Right ventricle myocardium superior (tissue), 1 donor: ENCODE measurements around the gene KRT7. TPM values are rescaled to one million over a fixed set of nuclear protein-coding genes. Genes with fewer than 3 reads are reported as not detected.
A peak's percentile ranks its signal among the peaks of the same experiment; 100 is the strongest.

ENCODE experiments used
- ATAC-seq: fragments of 200-7000 bp; cut with Tn5 transposase; one replicate; pipeline ENCODE4 v1.9.1; 2020; ENCODE audit warnings: mild to moderate bottlenecking; ENCODE audit not compliant: poor library complexity
- DNase-seq: peaks from one replicate; pipeline ENCODE4 v3.0.0-alpha.2; 2020
- intact Hi-C: fragments of 100-400 bp; cut with DNase I; formaldehyde crosslinking; loops from one replicate; pipeline ENCODE4 v1.11.2; 2022
- long read RNA-seq: library from polyadenylated mRNA; unstranded; transcript quantifications from one replicate; pipeline ENCODE4 v2.0.0, GENCODE V29; 2021
- total RNA-seq: library from RNA; stranded (reverse); fragmentation: NEBNext Ultra II Directional; extraction: Animal tissue kit (Norgen Biotek cat#: 25700); gene quantifications from one replicate; pipeline ENCODE4 v1.2.1, GENCODE V29; 2021
- donor health status: DM: no; HTN: yes; CAD: no; lungs with severe emphysema.

KRT7 gene
- total RNA-seq, result 0.59 TPM
- long read RNA-seq, result 0 reads

DNA sequence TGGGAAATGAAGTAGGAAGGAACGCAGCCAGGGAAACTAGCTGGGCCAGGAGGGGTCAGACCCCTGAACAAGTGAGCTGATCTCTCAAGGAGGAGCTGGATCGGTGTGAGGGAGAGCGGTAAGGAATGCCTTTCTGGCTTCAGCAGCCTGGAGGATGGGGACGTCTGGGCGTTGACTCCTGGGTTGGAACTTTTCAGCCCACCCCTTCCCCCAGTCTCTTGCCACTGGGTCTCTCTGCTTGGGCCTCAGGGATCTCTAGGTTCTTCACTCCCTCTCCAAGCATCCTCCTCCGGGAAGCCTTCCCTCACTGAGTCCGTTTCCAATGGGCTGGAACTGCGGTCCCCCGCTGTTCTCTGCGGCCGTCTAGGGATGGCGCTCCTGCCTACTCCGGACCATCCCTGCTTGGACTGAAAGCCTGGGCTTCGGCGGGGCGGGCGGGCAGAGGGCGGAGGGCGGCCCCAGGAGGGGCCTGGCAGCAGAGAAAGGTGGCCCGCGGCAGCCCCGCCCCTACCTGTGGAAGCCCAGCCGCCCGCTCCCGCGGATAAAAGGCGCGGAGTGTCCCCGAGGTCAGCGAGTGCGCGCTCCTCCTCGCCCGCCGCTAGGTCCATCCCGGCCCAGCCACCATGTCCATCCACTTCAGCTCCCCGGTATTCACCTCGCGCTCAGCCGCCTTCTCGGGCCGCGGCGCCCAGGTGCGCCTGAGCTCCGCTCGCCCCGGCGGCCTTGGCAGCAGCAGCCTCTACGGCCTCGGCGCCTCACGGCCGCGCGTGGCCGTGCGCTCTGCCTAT is at the start of gene KRT7:
KRT7 (plus strand) TSS at position 570 of the 788 bp plus-strand sequence; CDS start at position 624, 54 bp downstream.
- intact Hi-C loops, result no loop called here
- DNase-seq, result no peak
- no peak for ATAC-seq

DNA sequence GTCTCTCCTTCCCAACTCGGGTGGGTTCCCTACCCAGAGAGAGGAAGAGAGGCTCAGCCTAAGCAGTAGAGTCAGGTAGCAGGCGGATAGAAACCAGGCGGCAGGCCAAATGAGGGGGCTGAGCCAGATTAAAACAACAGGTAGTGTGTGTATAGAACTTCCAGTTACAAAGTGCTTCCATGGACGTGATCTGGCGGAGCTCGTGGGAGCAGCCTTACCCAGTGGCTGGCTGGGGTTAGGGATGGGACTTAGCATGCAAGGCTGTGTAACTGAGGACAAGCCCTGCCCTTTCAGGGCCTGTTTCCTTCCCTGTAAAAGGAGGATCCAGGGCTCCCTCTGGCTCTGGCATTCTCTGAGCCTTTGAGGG is 49.5 kb upstream of the KRT7 start:
- intact Hi-C loops, result no loop called here
- ATAC-seq (no peak), DNase-seq (no peak)

DNA sequence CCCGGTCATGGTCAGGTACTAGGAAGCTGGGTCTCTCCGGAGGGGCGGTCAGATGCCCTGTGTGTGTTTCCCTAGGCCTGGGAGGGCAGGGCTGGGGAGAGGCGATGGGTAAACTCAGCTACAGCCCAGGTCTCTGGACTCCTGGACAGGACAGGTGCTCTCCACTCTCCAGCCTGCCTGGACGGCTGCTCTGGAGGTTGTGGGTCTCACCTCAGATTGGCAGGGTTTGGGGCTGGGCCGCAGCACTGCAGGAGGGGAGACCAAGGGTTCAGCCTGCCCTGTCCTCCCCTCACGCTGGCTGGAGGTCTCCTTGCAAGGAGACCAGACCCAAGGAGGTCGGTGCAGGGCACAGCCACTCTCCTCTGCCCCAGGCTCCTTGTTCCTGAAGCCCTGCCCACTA is 49.1 kb upstream of the KRT7 start:
- intact Hi-C loops, result no loop called here
- ATAC-seq (no peak), DNase-seq (no peak)

DNA sequence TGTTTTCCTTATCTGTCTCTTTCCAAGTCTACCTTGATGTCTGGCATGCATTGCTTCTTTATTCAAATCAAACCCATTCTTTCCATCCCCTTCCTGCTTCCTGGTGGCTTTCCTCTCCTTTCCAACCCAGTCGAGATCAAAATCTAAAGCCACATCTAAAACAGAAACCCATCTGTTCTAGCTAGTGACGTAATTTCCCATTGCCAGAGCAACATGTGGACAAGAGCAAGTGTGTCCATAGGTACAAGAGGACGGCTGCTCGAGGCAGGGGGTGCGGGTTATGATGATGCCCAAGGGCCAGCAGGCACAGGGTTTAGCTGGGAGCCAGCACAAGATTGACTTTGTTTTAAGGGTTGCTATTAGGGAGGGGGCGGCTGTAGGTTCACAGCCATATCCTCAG is 48.2 kb upstream of the KRT7 start:
- DNase-seq, result no peak
- intact Hi-C loops, result no loop called here
- ATAC-seq, result no peak

DNA sequence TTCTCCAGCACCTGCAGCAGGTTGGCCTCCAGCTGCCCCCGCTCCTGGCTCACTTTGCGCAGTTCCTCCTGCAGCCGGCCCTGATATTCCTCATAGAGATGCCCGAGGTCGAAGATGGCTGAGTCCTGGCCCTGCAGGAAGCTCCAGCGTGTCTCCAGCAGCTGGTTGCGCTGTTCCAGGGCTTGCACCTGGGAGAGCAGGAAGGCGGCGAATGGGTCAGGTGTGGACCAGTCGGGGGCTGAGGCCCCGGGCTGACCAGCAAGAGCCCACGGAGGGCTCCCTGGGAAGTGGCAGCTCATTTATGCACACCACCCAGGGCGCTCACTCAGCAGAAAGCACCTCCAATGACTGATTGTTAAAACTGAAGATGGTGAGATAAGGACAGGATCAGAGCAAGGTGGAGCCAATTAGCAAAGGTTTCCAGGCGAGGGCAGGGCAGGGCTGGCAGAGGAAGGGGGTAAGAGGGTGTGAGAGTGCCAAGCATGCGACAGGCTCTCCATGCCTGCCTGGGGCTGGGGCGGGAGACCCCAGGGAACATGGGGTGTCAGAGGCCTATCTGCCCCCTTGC is 47.6 kb upstream of the KRT7 start:
- no peak for ATAC-seq
- intact Hi-C loops, result no loop called here
- no peak for DNase-seq

DNA sequence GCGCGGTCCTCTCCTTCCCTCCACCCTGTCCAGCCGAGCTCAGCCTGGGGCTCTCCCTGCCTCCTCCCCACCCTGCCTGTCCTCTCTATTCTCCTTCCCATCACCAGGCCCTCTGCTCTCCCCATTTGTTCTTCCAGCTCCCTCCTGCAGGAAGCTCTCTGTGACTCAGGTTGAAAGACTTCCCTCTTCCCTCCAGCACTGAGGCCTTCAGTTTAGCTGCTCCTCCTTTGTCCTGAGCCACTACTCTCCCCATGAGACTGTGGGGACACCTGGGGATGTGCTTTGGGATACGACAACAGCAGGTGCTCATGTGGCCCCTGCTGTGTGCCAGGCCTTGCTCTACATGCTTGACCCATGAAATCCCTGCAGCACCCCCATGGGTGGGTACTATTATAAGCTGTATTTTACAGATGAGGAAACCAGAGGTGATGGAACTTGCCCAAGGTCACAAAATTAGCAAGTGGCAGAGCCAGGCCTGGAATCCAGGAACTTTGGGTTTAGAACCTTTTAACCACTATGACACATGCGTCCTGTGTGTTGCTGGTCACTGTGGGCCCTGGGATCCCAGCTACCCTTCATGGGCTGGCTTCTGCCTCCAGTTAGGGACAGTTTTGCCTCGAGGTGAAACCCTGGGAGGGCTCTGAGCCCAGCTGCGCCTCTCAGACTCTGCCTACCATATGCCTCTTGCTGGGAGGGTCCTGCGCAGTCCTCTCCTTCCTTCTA is 46.8 kb upstream of the KRT7 start:
- DNase-seq (no peak), ATAC-seq (no peak)
- intact Hi-C loops, result no loop called here

DNA sequence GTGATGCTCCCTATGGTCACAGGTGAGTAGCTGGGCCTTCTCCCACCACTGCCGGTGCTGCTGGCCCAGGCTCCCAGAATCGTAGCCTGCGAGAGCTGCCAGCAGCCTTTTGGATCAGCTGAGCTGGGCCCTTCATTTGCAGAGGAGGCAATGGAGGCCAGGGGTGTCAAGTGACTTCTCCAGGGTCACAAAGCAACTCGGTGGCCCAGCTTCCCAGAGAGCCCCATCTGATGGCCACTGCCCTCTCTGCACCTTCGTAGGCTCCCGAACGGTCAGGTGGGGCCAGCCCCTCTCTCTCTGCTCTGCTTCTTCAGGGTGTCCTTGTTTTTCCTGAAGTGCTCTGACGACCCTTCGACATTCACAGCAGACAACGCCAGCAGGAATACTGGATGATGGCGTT is 45.8 kb upstream of the KRT7 start:
- DNase-seq (no peak), ATAC-seq (no peak)
- intact Hi-C loops, result no loop called here

DNA sequence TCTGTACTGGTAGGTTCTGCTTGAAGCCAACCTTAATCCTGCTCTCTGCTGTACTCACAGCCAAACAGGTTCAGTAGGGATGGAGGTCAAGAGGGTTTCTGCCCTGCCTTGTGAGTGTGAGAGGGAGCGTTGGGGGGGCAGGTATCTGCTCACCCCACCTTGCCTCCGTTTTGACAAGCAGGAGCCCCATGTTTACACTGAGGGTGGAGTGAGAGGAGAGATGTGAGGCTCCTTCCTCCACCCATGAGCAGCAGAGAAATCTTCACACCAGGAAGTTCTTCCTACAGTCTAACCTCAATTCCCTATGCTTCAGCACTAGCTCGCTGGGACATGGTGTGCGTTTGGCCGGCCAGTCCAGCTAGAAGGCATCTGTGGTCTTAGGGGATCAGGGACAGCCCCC is 45.4 kb upstream of the KRT7 start:
- intact Hi-C loops, result no loop called here
- DNase-seq (no peak), ATAC-seq (no peak)

DNA sequence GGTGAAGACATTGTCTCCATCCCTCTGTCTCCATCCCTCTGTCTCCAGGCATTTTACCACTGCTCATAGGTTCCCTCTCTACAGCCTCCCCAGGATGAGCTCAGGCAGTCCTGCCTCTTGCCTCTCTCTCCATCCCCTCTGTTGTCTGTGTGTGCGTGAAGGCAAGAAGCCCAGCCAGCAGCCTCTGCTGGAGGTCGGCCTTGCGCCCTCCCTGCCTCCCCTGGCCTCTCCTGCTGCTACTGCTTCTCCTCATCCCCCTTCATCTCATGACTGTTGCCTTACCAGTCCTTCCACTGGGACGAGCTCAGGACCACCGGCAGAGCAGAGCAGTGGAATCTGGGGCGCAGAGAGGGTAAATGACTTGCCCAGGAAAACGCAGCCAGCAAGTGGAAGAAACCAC is 44.4 kb upstream of the KRT7 start:
- ATAC-seq, result no peak

DNA sequence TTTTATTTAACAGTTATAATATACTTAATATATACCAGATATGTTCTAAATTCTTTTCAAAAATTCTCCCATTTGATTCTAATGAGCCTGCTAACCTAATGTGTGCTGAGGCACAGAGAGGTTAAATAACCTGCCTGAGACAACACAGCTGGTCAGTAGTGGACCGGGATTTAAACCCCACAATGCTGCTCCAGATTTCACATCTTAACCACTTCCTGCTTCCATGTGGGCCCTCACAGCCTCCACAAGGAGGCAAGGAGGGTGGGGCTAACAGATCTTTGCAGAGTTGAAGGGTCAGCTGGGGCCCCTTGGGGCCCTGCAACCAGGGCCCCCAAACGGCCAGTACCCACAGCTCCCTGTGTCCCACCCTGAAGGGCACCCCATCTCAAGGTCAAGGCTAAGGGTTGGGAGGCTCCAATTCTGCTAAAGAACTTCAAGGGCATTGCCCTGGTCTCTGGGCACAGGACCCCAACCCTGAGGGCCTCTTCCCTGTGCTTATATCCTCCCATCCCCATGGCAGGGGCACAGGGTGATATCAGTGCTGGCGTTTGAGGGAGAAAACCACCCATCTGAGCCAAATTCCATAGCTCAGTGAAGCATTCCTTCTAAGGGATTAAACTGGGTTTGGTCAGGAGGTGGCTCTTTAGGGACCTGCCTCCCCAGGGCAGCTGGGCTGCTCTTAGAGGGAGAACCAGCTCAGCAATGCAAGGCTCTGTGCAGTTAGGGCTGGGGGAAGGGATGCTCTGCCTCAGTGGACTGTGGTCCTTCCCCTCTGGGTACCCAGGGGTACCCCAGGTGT is 43.5 kb upstream of the KRT7 start:
- intact Hi-C loops, result no loop called here
- DNase-seq (no peak), ATAC-seq (no peak)

More for the DNA sequence above, 44.4 kb upstream of the KRT7 start:
- intact Hi-C loops, result no loop called here
- DNase-seq, result no peak

DNA sequence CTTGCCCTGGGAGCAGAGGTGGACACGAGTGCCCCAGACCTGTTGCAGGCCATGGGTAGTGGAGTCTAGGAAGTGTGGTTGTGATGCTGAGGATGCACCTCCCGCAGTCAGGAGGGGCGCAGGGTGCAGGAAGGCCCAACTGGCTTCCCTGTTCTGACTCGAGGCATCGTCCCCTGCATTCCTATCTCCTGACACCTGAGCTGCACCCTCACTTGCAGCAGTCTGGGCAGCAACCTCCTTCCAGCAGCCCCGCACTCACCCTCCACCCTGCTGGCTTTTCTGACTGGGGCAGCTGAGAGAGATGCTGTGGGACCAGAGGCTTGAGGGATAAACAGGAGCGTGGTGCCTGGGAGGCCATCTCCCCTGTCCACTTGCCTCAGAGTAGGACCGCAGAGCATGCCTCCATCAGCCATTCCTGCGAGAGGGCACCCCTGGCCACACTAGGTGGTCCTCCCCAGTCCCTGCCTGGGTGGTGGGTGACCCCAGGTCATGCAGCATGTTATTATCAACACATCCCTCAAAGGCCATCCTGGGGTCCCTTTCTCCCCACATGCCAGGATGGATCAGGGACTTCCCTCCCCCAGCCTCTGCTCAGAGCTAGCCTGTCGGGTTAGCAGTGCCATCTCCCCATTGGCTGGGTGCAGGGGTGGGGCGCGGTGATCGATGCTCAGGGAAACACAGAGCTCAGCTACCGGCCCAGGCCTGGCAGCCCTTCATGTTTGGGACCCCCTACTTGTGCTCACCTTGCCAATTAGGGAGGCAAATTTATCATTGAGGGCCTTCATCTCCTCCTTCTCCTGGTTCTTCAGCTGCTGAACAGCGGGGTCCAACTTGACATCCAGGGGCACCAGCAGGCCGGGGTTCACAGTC is 41.9 kb upstream of the KRT7 start:
- ATAC-seq, result no peak
- intact Hi-C loops, result no loop called here
- no peak for DNase-seq

DNA sequence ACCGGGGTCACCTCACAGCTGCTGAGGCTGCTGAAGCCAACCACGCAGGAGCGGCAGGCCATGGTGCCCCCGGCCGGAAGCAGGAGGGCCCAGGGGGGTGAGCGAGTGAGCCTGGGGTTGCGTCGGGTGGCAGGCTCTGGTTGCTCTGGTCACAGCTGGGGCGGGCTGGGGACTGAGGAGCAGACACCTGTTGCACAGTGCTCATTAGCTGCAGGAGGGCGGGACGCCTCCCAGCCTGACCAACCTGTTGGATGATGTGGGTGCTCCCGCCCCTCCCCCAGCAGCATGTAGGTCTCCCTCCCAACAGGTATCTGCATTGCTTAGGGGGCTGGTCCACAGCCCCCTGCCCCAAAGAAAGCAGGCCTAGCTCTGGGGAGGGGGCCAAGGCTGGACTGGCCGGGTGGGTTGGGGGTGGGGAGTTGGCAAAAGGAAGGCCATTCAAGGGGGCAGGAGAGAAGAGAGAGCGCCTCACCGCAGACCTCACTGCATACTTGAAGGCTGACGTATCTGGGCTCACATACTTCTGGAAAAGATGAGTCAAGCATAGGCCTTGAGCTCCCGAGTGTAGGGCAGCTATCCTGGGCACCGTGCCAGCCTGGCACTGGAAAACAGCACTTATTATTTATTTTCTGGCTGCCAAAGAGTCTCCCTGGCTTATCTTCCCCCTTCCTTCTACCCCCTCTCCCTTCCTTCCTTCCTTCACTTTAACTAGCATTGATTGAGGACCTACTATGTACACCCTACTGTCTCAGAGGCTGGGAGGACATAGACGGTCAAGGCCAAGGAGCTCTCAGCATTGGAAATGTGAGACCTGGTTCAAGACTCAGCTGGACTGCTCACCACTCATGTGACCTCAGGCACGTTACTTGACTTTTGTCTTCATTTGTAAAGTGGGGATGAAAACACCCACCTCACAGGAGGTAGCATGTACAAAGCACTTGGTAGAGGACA is 40.9 kb upstream of the KRT7 start, which contains the start of gene KRT80:
KRT80 (minus strand) TSS at position 174 of the 951 bp plus-strand sequence; CDS start at position 62, 112 bp downstream.
- peak; percentile 90 for DNase-seq
- peak; percentile 91 for ATAC-seq
- intact Hi-C loops, result no loop called here

DNA sequence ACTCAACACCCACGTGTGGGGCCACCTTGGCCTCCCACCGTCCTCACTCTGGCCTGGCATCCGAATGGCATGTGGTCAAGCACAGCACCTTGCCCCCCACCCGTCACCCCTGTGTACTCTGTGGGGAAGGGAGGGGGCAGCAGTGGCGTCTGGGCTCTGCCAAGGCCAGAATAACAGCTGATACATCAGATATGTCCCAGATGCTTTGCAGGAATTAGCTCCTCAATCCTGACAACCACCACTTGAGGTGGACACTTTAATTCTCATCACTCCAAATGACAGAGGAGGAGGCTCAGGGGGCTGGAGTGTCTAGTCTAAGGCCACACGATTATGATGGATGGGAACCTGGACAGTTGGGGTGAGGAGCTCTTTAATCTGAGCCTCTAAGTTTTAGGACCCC is 39.5 kb upstream of the KRT7 start:
- ATAC-seq (no peak), DNase-seq (no peak)
- intact Hi-C loops, result no loop called here

DNA sequence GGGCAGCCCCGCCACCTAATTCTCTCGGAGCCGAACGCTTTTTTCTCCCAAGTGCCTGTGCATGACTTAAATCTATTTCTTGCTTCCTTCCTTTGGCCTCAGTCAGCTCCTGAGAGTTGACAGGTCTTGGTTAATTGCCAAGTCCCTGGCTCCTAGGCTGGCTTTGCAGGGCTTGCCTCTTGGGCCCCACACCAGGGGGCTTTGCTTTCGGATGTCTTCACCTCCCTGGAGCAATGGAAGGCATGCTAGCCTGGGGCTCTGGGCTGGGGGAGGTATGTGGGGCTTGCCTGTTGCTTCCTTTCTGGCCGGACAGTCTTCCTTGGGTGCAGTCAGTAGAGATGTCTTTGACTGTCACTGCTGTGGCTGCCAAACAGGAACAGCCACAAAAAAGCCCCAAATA is 39.1 kb upstream of the KRT7 start:
- DNase-seq (no peak), ATAC-seq (no peak)
- intact Hi-C loops, result no loop called here

DNA sequence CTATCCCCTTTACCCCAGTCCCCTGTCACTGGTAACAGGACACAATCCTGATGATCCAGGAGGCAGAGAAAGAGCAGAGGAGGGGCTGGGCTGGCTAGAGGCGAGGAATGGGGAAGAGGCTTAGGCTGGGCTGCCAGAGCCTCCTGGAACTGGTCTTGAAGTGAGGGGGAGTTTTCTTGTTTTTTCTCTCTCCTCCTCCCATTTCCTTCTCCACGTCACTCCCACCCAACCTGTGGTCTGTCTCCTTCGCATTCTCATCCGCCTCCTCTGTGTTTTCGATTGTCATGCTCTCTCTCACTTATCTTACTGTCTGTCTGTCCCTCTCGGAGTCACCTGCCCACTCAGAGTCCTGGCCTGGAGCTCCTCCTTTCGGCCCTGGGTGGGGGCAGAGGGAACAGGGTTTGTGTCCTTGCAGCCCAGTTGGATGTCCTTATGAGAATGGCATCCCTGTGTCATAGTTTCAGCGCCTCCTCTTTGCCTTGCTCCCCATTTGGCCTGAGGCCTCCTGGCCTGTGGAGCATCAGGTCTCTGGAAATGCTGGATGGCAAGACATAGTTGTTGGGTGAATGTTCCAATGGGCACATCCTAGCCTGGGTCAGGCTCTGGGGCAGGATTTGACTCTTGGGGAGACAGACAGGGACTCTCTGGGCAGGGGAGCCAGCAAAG is 37.8 kb upstream of the KRT7 start:
- DNase-seq (no peak), ATAC-seq (no peak)
- intact Hi-C loops, result no loop called here

DNA sequence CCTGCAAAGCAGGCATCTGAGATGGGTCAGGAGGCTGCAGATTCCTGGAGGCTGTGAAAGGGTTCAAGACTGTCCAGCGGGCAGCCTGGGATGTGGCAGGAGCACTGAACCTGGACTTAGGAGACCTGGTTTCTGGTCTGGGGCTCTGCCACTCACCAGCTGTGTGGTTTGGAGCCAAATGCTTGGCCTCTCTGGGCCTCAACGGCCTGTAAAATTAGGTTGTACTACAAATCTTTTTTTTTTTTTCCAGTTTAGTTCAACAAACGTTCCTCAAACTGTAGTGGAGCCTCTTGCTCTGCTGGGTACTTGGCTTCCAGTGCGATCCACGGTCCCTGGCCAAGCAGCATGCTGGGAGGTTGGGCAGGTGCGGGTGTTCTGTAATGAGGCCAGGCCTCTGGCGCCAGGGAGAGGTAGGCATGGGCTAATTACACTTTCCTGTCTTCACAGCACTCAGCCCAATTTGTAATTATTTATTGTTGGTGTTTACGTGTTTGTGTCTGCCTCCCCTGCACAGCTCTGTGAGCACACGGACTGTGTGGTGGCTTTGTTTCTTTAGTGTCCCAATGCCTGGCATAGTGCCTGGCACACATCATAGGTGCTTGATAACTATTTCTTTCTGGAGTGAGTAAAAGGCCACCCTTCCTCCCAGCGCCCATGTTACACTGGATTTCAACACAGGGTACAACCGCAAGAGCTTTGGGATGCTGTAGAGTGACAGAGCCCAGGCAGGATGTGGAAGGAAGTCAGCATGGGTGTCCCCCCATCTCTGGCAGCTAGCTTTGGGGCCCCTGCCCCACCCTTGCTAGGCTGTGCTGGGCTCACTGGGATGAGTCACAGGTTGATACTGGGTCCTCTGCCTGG is 35.4 kb upstream of the KRT7 start:
- DNase-seq, result peak; percentile 63
- ATAC-seq, result peak; percentile 67
- intact Hi-C loops, result no loop called here
